HG03520 (cell line): Measurements from ENCODE around the gene C10orf105.

ENCODE experiments used
- ATAC-seq: cut with Tn5 transposase; IDR thresholded peaks from one replicate; pipeline ENCODE4 v1.9.1; 2021; ENCODE audit warnings: mild to moderate bottlenecking, moderate library complexity; ENCODE audit not compliant: unreplicated experiment

The C10orf105 gene

GRCh38 chr10:71751515-71752224, 32.1 kb upstream of the C10orf105 start:
- ATAC-seq = no peak

- ATAC-seq = no peak
These were observed 31.4 kb upstream of the C10orf105 start for GRCh38 chr10:71750986-71751385.

GRCh38 chr10:71750124-71750841, 30.7 kb upstream of the C10orf105 start:
- ATAC-seq = no peak

GRCh38 chr10:71749396-71749795, 29.8 kb upstream of the C10orf105 start:
- ATAC-seq = no peak

GRCh38 chr10:71748671-71749191, 29.2 kb upstream of the C10orf105 start:
- ATAC-seq = no peak

GRCh38 chr10:71747551-71748523, 28.3 kb upstream of the C10orf105 start:
- ATAC-seq = no peak

GRCh38 chr10:71747039-71747531, 27.5 kb upstream of the C10orf105 start:
- no peak for ATAC-seq

- no peak for ATAC-seq
These were observed 26.9 kb upstream of the C10orf105 start for GRCh38 chr10:71746344-71747037.

GRCh38 chr10:71745664-71746250, 26.2 kb upstream of the C10orf105 start:
- no peak for ATAC-seq

- no peak for ATAC-seq
These were observed 25.5 kb upstream of the C10orf105 start for GRCh38 chr10:71744897-71745663.

- ATAC-seq = no peak
These were observed 24.3 kb upstream of the C10orf105 start for GRCh38 chr10:71743866-71744265.

- ATAC-seq = no peak
These were observed 23.7 kb upstream of the C10orf105 start for GRCh38 chr10:71743089-71743838.

- ATAC-seq = no peak
These were observed 22.9 kb upstream of the C10orf105 start for GRCh38 chr10:71742301-71743088.

GRCh38 chr10:71741671-71742070, 22.1 kb upstream of the C10orf105 start:
- ATAC-seq = no peak

GRCh38 chr10:71741029-71741428, 21.5 kb upstream of the C10orf105 start:
- no peak for ATAC-seq

GRCh38 chr10:71740069-71740653, 20.6 kb upstream of the C10orf105 start:
- no peak for ATAC-seq

- ATAC-seq = no peak
These were observed 19.9 kb upstream of the C10orf105 start for GRCh38 chr10:71739358-71739900.
